Measurements from ENCODE around the gene RNF220.

- TF ChIP-seq EZH2phosphoT487 (IDR thresholded peaks at IDR 0.05; ENCODE audit: borderline replicate concordance, low read depth): peak; percentile 97
- TF ChIP-seq CTCF (IDR thresholded peaks at IDR 0.05): no peak
- no peak for TF ChIP-seq MXI1 (IDR thresholded peaks at IDR 0.05; ENCODE audit: low read depth, low read length)
- no peak for TF ChIP-seq TAF1 (IDR thresholded peaks at IDR 0.05; ENCODE audit: borderline replicate concordance, low read depth, low read length)
- TF ChIP-seq GABPA (IDR thresholded peaks at IDR 0.05; ENCODE audit: low read depth): no peak
Measured at GRCh38 chr1:44418022-44418673, 13.1 kb downstream of the RNF220 start.

Measured in SK-N-SH (cell line).